Hematopoietic multipotent progenitor cell treated with erythropoietin and hydrocortisone succinate and interleukin-3 and kit ligand, for 8 days (in vitro differentiated cells): Measurements from ENCODE around the gene ID4.
A peak's percentile ranks its signal among the peaks of the same experiment; 100 is the strongest.

Experiments used
- DNase-seq: peaks from one replicate; pipeline ENCODE4 v3.0.0-alpha.2; 2015

The ID4 gene

GRCh38 chr6:19864285-19864684, 27.1 kb downstream of the ID4 start:
- DNase-seq, result no peak

- no peak for DNase-seq
Observed at GRCh38 chr6:19865178-19865577, 28.0 kb downstream of the ID4 start.

GRCh38 chr6:19866173-19866984, 29.2 kb downstream of the ID4 start:
- no peak for DNase-seq

GRCh38 chr6:19866985-19867627, 29.9 kb downstream of the ID4 start:
- DNase-seq, result no peak

GRCh38 chr6:19869464-19869863, 32.3 kb downstream of the ID4 start:
- no peak for DNase-seq

- no peak for DNase-seq
Observed at GRCh38 chr6:19870322-19870721, 33.2 kb downstream of the ID4 start.

GRCh38 chr6:19873031-19873430, 35.9 kb downstream of the ID4 start:
- DNase-seq, result peak; percentile 11

- no peak for DNase-seq
Observed at GRCh38 chr6:19876672-19877071, 39.5 kb downstream of the ID4 start.

GRCh38 chr6:19879663-19880062, 42.5 kb downstream of the ID4 start:
- DNase-seq, result no peak

- DNase-seq, result no peak
Observed at GRCh38 chr6:19880066-19880465, 42.9 kb downstream of the ID4 start.

- no peak for DNase-seq
Observed at GRCh38 chr6:19891451-19891850, 54.3 kb downstream of the ID4 start.
